GM19351 (cell line): Measurements from ENCODE around the gene VIPAS39.
A peak's percentile ranks its signal among the peaks of the same experiment; 100 is the strongest.

Experiments used
- ATAC-seq: cut with Tn5 transposase; IDR thresholded peaks from one replicate; pipeline ENCODE4 v1.9.1; 2021; ENCODE audit warnings: mild to moderate bottlenecking, moderate library complexity; ENCODE audit not compliant: unreplicated experiment

Gene VIPAS39

DNA sequence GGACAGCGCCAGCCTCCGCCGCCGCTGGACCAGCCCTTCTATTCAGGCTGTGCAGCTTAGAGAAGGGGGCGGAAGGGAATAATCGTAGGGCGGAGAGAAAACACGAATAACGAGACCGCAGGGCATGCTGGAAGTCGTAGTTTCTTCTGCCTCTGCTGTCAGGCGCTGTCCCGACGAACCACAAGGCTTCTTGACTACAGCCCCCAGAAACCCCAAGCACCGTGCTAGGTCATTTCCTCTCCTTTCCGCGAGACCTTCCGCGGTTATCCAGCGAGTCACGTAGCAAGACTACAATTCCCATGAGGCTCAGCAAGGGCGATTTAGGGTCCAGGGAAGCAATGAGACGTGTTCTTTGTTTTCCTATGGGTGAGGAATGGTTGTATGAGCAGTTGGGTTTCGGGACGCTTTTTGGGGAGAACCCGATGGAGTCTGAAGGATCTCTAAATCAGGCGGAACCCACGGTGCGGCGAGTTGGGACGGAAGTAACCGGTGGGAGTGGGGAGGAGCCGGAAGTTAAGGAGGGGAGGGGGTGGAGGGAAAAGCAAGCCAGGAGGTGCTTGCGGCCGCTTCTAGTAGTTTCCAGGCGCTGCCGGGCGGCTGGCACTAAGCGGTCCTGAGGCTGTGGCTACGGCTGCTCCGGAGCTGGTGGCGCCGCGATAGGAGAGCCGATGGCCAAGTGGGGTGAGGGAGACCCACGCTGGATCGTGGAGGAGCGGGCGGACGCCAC lies at the start of gene VIPAS39, which contains the start of gene AHSA1:
TSS of gene VIPAS39 (minus strand) at position 80 of the 727 bp plus-strand sequence. CDS start 3,499 bp downstream, outside the sequence.
TSS of gene AHSA1 (plus strand) at position 572 of the 727 bp plus-strand sequence. CDS start at position 669, 97 bp downstream.
- ATAC-seq = peak; percentile 86

DNA sequence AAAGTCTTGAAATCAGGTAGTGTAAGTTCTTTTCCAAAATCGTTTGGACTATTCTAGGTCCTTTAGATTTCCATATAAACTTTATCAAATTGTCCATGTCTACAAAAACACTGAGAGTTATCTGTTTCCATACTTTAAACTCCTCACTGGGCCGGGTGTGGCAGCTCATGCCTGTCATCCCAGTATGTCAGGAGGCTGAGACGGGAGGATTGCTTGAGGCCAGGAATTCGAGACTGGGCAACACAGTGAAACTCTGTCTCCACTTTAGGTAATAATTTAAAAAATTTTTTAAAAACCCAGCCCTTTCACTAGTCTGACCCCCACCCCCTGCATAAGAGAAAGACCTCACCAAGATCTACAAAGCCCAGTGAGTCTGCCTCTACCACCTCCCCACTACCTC lies 47.6 kb upstream of the VIPAS39 start:
- no peak for ATAC-seq

DNA sequence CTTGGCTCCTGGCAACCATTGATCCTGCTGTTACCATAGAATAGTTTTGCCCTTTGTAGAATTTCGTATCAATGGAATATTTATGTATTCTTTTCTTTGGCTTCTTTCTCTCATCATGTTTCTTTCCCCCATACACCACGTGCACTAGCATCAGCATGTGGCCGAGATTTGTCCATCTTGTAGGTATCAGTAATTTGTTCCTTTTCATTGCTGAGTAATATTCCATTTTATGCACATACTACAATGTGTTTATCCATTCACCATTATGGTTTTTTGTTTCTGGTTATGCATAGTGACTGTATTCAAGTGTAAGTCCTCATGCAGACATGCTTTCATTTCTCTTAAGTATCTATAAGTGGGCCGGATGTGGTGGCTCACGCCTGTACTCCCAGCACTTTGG lies 45.7 kb upstream of the VIPAS39 start:
- no peak for ATAC-seq

DNA sequence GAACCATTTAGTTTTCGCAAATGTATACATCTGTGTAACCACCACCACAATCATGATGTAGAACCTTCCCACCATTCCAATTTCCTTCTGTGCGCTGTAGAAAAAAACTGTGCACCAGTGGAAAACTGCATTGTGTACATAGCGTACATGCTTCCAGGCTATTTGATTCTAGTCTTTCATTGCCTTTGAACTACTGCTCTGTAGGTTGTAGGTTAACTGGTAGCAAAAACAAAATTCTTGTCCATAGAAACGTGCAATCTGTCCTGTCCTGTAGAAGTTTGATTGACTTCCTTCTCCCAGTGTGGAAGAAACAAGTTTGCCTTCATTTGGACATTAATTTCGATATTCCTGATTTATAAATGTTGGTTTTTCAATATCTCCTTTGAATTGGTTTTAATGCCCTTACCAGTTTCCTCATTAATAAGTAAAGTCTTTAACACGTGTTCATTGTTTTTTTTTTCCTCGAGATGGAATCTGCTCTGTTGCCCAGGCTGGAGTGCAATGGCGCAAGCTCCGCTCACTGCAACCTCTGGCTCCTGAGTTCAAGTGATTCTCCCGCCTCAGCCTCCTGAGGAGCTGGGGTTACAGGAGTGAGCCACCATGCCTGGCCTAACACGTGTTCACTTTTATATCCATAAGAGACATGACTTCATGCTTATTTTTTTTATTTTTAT lies 44.8 kb upstream of the VIPAS39 start:
- ATAC-seq = no peak

DNA sequence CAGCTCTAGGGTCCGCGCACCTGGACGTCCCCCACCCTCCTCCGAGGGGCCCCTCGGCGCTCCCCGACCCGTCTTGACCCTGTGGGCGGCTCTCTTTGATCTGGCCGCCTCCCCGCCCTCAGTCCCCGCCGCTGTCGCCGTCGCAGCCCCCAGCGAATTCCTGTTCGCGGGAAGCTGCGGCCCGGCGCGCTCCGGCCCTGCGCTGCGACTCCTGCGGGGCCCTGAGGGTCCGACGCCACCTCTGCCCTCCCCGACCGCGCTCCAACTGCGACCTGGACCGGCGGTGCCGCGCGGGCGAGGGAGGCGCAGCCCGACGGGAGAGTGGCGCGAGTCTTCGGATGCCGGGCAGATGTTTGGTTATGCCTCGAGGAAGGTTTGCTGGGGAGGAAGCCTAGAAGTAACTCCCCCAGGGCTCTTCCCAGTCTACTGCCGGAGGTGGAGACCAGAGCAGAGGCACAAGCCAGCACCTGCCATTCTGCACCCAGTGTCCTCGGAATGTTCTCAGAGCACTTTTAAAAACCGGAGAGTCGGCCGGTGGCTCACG lies 41.7 kb upstream of the VIPAS39 start:
- ATAC-seq = peak; percentile 27

DNA sequence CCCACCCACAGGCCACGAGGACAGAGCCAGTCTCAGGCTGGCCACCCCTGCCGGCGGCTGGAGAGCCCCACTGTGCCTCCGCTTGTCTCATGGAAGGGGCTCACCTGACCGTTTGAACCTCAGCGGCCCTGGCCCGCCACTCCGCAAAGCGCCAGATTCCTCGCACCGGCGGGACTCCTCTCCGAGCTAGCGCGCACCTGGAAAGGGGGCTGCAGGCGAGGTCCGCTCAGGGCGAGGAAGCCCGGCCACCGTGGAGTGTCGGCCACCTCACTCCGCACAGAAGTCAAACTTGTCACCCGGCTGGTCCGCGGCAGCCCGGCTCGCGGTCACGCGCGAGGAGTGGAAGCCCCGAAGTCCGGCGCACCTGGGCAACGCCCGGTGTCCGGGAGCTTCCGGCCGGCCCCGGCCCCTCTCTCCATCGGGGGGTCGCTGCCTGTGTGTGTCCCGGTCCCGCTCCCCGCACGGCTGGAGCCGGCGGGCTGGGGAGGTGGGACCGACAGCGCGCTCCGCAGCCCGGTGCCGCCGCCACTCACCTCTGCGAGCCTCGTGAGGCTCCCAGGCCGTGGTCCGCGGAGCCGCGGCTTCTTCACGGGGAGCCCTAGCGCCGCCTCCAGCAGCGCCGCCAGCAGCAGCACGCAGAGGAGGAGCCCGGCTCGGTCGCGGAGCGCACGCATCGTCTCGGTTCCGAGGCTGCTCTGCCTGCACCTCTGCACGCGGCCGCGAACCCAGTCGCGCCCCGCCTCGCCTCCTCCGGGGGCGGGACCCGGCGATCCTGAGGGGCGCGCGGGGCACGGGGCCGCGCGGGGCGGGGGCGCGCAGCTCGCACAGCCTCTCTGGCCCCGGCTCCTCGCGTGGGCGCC lies 40.9 kb upstream of the VIPAS39 start, which contains the start of gene ISM2:
TSS of gene ISM2 (minus strand) at position 697 of the 860 bp plus-strand sequence. CDS start at position 674, 23 bp downstream.
- ATAC-seq = peak; percentile 73

DNA sequence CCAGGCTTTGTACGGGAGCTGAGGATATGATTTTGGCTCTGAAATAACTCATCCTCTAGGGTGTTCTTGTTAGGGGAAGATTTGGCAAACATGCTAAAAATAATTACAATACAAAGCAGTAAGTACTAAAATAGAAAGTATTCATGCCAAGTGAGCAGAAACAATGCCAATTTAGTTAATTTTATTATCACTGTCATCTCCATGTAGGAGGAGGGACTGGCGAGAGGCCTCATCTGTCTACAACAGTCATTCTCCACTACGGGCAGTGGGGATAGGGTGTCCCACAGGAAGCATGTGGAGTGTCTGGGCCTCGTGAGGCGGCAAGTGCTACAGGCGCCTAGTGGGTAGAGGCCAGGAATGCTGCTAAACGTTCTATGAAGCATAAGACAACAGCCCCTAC lies 37.9 kb upstream of the VIPAS39 start:
- ATAC-seq = no peak

DNA sequence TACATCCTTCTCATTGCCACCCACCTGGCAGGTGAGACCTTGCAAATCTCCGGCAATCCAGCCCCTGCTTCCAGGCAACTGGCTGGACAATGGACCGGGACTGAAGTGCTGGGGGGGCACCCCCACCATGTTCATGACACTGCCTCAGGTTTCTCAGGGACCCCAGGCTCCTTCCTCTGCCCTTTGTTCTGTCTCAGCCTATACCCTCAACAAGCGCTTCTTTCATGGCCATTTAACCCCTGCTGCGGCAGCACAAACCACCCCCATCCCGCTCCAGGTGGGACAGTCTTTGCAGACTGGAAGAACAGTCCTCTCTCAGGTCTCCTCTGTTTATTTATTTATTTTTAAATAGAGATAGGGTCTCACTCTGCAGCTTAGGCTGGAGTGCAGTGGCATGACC lies 33.7 kb upstream of the VIPAS39 start:
- no peak for ATAC-seq

DNA sequence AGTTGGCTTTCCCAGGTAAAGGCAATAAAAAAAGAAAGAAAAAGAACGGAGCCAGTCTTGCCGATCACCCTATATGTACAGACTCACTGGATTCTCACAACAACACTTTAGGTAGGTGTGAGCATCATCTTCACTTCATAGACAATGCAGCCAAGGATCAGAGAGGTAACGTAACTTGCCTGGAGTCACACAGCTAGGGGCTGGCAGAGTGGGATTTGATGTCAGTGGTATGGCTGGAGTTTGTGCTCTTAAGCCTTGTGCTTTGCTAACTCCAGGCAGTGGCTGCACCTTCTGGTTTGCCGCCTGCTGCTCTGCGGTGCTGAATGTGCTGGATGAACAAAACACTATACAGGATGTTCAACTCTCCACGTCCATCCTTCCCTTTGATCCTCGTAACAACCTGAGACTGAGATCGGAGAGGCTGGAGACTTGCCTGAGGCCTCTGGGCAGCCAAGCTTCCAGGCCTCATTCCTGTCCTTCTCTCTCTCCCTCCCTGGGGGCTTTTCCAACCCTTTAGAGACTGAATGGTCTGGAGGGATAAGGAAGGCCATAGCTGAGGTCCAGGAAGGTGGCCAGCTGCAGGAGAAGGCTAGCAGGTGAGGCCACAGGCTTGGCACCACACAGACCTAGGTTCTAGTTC lies 33.1 kb upstream of the VIPAS39 start:
- no peak for ATAC-seq

DNA sequence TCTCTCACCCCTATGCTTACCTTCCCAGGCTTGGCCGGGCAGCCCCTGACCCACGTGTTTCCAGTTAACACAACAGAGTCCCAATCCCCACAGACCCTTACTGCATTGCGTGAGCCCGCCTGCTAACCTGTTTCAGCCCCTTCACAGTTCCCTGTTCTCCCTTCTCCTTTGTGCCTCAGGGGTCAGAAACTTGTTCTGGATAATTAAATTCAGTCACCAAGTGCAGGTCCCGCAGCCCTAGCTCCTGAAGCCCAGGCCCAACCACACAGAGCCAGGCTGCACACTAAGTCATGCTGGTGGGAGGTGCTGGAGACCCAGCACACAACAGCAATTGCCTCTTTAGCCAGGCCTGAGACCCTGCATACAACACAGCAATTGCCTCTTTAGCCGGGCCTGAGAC lies 31.6 kb upstream of the VIPAS39 start:
- ATAC-seq = no peak

DNA sequence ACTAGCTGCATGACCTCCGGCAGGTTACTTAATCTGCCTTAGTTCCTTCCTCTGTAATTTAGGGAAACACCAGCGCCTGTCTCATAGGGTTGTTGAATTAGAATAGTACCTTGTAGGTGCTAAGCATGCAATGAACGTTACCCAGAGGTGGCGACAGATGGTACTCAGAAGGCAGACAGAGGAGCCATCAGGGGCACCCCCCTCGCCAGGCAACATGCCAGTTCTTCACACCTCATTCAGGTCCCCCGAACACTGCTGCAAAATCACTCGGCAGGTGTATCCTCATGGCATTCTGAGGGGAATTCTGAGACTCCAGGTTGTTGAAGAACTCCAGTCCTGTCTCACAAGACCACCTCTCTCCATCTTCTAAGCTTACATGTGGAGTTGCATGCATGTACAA lies 31.2 kb upstream of the VIPAS39 start:
- no peak for ATAC-seq

DNA sequence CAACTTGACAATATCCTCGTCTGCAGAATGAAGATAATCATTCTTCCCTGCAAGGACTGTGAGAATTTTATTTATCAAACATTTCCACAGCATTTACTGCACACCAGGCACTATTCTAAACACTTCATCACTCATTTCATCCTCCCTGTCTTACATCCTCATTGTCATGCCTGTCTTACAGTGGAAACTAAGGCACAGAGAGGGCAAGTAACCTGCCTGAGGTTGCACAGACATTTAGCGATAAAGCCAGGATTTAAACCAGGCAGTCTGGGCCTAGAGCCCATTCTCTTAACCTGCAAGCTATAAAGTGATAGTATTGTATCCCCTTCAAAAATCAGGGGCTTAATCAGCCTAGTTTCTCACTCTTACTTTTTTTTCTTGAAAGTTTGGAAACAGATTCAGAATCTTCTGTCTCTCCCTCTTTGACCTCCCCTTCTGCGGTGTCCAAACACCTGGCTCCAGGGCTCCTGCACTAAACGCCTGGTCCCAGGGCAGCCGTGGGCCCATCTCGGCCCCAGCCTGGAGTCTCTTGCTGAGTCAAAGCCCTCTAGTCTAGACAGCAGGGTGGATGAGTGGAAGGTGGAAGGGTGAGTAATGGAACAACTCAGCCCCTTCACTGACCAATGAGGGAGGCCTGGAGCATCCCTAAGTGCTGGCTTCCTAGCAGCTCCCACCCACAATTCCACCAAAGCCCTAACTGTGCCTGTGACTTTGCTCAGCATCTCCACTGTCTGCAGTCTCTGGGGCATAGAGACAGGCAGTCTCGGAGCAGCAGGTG lies 28.7 kb upstream of the VIPAS39 start:
- no peak for ATAC-seq

DNA sequence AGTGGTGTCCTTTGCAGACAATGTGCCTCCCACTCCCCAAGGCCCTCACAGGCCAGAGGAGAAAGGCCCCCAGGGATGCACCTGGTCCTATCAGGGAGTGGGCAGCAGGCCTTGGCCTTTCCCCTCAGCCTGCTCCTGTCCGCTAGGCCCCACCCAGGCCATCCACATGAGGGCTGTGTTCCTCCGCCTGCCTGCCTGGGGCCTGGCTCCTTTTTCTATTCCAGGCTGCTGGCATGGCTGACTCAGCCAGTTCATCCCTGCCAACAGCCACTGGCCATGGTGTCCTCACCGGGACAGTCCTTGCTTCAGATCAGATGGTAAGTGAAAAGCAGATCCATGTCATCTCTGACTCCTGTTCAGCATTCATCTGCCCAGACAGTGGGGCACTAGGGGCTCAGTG lies 27.9 kb upstream of the VIPAS39 start:
- no peak for ATAC-seq

DNA sequence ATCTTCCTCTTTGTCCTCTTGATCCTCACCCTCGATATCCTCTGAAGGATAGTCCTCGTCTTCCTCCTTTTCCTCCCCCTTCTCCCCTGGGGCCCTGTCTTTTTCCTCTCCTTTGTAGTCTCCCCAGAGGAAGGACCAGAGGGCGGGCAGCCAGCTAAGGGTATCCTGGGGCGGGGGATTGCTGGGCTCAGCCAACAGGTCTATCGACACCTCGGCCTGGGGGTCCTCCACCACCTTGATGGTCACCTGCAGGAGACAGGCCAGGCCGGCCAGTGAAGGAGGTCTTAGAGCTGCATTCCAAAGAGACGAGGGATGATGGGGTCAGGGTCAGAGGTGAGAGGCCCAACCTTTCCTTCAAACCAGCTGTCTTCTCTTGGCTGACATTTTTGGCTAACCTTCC lies 25.0 kb upstream of the VIPAS39 start:
- ATAC-seq = no peak

DNA sequence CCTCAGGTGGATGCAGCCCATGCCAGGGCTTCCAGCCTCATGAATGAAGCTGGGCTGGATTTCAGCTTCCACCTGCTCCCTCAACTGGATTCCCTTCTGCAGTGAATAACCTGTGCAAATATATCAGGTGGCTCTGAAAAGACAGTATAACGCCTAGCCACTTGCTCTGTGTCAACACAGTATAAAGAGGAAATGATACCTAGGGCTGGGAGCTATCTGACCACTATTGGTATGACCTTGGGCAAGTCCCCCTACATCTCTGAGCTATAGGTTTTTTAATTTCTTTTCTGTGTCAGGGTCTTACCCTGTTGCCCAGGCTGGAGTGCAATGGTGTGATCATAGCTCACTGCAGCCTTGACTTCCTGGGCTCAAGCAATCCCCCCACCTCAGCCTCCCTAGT lies 21.4 kb upstream of the VIPAS39 start:
- peak; percentile 100 for ATAC-seq

DNA sequence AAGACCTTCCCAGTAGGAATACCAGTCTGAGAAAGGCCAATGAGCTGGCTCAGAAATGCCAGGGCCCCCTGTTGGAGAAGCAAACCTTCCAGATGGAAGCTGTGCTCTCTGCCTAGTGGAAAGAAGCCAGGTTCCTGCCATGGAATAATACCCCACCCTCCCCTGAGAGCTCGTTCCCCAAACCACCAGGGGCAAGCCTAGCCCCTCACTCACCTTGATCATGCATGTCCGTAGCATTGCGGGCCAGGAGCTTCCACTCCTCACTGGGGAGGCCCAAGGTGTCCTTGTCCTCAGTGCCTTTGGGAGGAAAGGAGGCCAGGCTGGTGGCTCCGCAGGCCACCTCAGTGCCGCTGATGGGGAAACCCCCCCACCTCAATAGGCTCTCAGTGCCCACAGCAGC lies 20.6 kb upstream of the VIPAS39 start:
- no peak for ATAC-seq

DNA sequence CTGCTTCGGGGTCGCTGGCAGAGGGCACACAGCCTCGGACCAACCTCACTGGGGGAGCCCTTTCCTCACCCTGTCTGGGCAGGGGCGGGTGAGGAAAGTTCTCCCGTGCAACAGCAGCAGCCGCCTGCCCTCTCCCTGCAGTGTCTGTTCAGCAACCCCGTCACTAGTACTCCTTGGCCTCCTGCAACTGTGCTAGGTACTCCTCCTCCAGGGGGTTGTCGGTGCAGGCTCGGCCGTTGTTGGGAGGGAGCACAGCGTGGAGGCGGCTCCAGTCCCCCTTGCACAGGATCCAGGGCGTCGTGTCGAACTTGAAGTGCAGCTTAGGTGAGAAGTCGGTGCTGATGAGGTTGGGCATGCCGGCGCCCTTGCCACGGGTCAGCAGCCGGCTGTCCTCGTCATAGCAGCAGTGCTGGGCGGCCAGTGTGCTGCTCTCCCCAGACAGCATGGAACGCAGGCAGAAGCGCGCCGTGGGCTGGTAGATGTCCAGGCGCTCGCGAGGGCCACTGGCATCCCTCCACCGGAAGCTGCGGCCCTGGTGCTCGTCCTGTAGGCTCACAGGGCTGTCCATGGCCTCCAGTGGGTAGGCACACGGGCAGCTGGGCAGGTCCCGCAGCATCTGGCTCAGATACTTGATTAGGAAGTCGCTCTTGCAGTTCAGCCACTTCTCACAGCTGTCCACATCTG lies 18.2 kb upstream of the VIPAS39 start:
- no peak for ATAC-seq

DNA sequence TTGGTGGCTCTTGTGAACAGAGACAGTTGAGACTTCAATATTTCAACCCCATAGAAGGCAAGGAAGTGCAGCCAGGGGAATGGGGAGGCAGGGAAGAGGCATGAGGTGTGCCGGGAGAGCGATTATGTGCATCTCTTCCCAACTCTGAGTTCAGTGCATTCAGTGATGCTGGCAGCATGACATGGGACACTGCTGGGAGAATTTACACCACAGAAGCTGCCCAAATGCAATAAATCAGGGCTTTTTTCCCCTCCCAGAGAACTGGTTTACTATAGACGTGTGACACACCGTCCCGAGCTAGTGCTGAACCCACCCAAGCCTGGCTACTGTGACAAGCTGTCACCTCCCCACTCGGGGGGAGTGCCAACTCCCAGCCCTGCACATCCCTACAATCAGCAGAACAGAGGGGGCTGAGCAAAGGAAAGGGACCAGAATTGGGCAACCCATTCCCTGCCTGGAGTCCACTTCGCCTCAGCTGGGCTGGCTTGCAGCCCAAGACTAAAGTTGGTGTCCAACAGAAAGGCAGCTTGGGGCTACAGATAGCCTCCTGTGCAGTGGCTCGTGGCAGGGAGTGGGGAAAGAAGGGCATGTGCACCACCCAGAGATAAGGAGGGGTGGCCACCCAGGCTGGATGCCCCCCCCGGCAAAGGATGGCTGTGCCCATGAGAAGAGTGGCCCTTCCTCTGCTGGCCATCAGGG lies 17.2 kb upstream of the VIPAS39 start:
- ATAC-seq = no peak

DNA sequence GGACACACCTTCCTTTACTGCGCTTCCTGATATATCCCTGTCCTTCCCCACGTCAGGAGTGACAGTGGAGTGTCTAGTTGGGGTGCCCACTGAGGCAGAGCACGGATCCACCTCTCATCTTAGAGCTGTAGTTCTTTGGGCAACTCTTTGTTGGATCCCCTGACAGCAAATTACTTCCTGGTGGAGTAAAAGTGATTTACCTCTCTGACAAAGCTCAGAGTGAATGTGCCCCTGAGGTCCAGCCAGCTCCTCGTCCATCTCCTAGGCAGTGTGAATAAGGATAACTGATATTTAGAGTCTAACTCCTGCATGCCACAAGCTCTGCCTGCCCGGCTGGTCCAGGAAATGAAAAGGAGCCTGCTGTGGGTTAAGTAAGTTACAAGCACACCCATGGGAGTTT lies 16.5 kb upstream of the VIPAS39 start:
- no peak for ATAC-seq
